Endothelial cell of umbilical vein (primary cell): ENCODE measurements around the gene LAX1. TPM values are rescaled to one million over a fixed set of nuclear protein-coding genes. Genes with fewer than 3 reads are reported as not detected.

Experiments used
- BruUV-seq: library from RNA; stranded (reverse); fragments of 400-500 nt; replicated peaks from 2 replicates; lab custom pipeline; 2021; lab: Mats Ljungman, UMichigan
- CTCF ChIA-PET: fragments of 300-600, 350-600 bp; sonication (Branson Sonifier 250); formaldehyde crosslinking; loops from one replicate; lab custom pipeline; 2021; ENCODE audit warnings: antibody characterized with exemption, inconsistent platforms; lab: Charles Lee
- POLR2A ChIA-PET: fragments of 300-600, 350-600 bp; sonication (Branson Sonifier 250); formaldehyde crosslinking; loops from one replicate; lab custom pipeline; 2021; ENCODE audit warnings: antibody characterized with exemption, inconsistent platforms; lab: Charles Lee
- DNase-seq: peaks from one replicate; pipeline ENCODE4 v3.0.0-alpha.2; 2011; ENCODE audit warnings: low read depth, low spot score
- FAIRE-seq: peaks from 2 replicates; lab custom pipeline; 2011; peaks lifted over from hg19 to GRCh38; lab: Jason Lieb, UNC
- H2AFZ ChIP-seq: 2 replicates; pipeline ENCODE4 v1.6.0; 2012; ENCODE audit warnings: low read depth, low read length, control low read depth, inconsistent platforms
- H3K27ac ChIP-seq: 2 replicates; pipeline ENCODE4 v1.5.1; 2011; ENCODE audit warnings: low read depth, mild to moderate bottlenecking, control low read depth, low read length, moderate library complexity; ENCODE audit not compliant: insufficient read depth
- H3K27me3 ChIP-seq, 2 experiments: 2 replicates each; pipeline versions ENCODE4 v1.6.0 to v1.6.1; 2011; ENCODE audit warnings: low read length in 2 of 2, mixed read lengths in 1 of 2; ENCODE audit not compliant: control insufficient read depth in 2 of 2, insufficient read depth in 2 of 2
- H3K36me3 ChIP-seq, 2 experiments: 2 replicates in 1 of 2; 3 replicates in 1 of 2; pipeline ENCODE4 v1.5.1; 2011; ENCODE audit warnings: low read length in 2 of 2, mild to moderate bottlenecking in 1 of 2, moderate library complexity in 1 of 2; ENCODE audit not compliant: control insufficient read depth in 2 of 2, insufficient read depth in 2 of 2; ENCODE audit errors: extremely low read depth in 1 of 2
- H3K4me1 ChIP-seq: 3 replicates; pipeline ENCODE4 v1.5.1; 2011; ENCODE audit warnings: mild to moderate bottlenecking, low read length; ENCODE audit not compliant: control insufficient read depth, insufficient read depth; ENCODE audit errors: extremely low read depth
- H3K4me2 ChIP-seq: 2 replicates; pipeline ENCODE4 v1.6.1; 2011; ENCODE audit warnings: low read length, control low read depth, mixed read lengths; ENCODE audit not compliant: insufficient read depth
- H3K4me3 ChIP-seq, 3 experiments: fragments of 200-600 bp in 1 of 3; sonication (generic), shearing (Covaris generic) in 1 of 3; replicated peaks in 1 of 3; 2 replicates each; pipeline ENCODE4 v1.5.1; 2011 to 2016; ENCODE audit warnings: control low read depth in 3 of 3, low read length in 3 of 3, mild to moderate bottlenecking in 2 of 3, inconsistent platforms in 1 of 3, low read depth in 1 of 3, moderate library complexity in 1 of 3; ENCODE audit not compliant: insufficient read depth in 1 of 3
- H3K79me2 ChIP-seq: 2 replicates; pipeline ENCODE4 v1.6.0; 2012; ENCODE audit warnings: low read length, inconsistent platforms; ENCODE audit not compliant: control insufficient read depth, insufficient read depth
- H3K9ac ChIP-seq: replicated peaks from 2 replicates; pipeline ENCODE3; 2011; ENCODE audit warnings: low read length, control low read depth; ENCODE audit not compliant: insufficient read depth; ENCODE audit errors: extremely low read depth
- H3K9me1 ChIP-seq: replicated peaks from 3 replicates; pipeline ENCODE4 v1.6.0; 2011; ENCODE audit warnings: mild to moderate bottlenecking, low read length; ENCODE audit not compliant: control insufficient read depth, insufficient read depth; ENCODE audit errors: extremely low read depth
- H3K9me3 ChIP-seq: replicated peaks from 2 replicates; pipeline ENCODE4 v1.5.1; 2012; ENCODE audit warnings: low read length, inconsistent platforms; ENCODE audit not compliant: control insufficient read depth, insufficient read depth
- H4K20me1 ChIP-seq: replicated peaks from 2 replicates; pipeline ENCODE3; 2011; ENCODE audit warnings: mild to moderate bottlenecking, low read length; ENCODE audit not compliant: control insufficient read depth, insufficient read depth; ENCODE audit errors: extremely low read depth
- CTCF ChIP-seq, 2 donors: IDR thresholded peaks; 1 replicate in 1 of 2; 2 replicates in 1 of 2; pipeline ENCODE4 v1.5.1; 2011; ENCODE audit warnings: low read length in 2 of 2, mild to moderate bottlenecking in 2 of 2, moderate library complexity in 2 of 2, control low read depth in 1 of 2, inconsistent platforms in 1 of 2, low read depth in 1 of 2; ENCODE audit not compliant: insufficient read depth in 1 of 2; ENCODE audit errors: extremely low read depth in 1 of 2
- EZH2 ChIP-seq: IDR thresholded peaks from 2 replicates; pipeline ENCODE4 v1.6.1; 2012; ENCODE audit warnings: borderline replicate concordance, low read depth, mild to moderate bottlenecking, moderate library complexity, low read length, inconsistent platforms; ENCODE audit not compliant: severe bottlenecking
- FOS ChIP-seq: IDR thresholded peaks from 2 replicates; pipeline ENCODE4 v1.6.1; 2011; ENCODE audit warnings: mild to moderate bottlenecking, low read length, moderate library complexity, borderline replicate concordance; ENCODE audit not compliant: insufficient read depth
- GATA2 ChIP-seq: IDR thresholded peaks from 2 replicates; pipeline ENCODE4 v1.7.0; 2011; ENCODE audit warnings: low read depth, mild to moderate bottlenecking, moderate library complexity, mixed read lengths, low read length; ENCODE audit not compliant: insufficient read length, insufficient read depth
- JUN ChIP-seq: IDR thresholded peaks from 2 replicates; pipeline ENCODE4 v1.6.1; 2011; ENCODE audit warnings: borderline replicate concordance, low read depth; ENCODE audit not compliant: insufficient read length, insufficient read depth
- MAX ChIP-seq: IDR thresholded peaks from 2 replicates; pipeline ENCODE4 v1.6.1; 2011; ENCODE audit not compliant: insufficient read depth, insufficient read length
- MYC ChIP-seq: IDR thresholded peaks from one replicate; pipeline ENCODE4 v1.6.1; 2011; ENCODE audit warnings: mild to moderate bottlenecking, low read depth, low read length
- POLR2A ChIP-seq: IDR thresholded peaks from 2 replicates; pipeline ENCODE4 v1.6.1; 2012; ENCODE audit warnings: low read depth, mild to moderate bottlenecking, control low read depth, low read length
- POLR2AphosphoS5 ChIP-seq: IDR thresholded peaks from 2 replicates; pipeline ENCODE4 v1.6.1; 2012; ENCODE audit warnings: low read depth, mild to moderate bottlenecking, control low read depth, low read length, moderate library complexity; ENCODE audit not compliant: insufficient read depth
- dilution Hi-C: fragments of 300-500 bp; cut with MboI; formaldehyde crosslinking; loops from one replicate; pipeline ENCODE4 v1.15.0; 2019; ENCODE audit warnings: low sequenced_read_pairs; ENCODE audit not compliant: extremely low pct_ligation_motif_present
- intact Hi-C: fragments of 100-400 bp; cut with micrococcal nuclease; formaldehyde crosslinking; loops from one replicate; pipeline ENCODE4 v1.10.0; 2022
- polyA plus RNA-seq, 4 experiments: library from polyadenylated mRNA; depleted of rRNA in 3 of 4; stranded (reverse) in 3 of 4; unstranded in 1 of 4; fragments of >200 nt; gene quantifications; 2 replicates each; pipeline versions ENCODE4 v1.2.1 to v1.2.3, GENCODE V29; 2011 to 2012; ENCODE audit warnings: missing spikeins in 1 of 4
- total RNA-seq: library from RNA; stranded (reverse); gene quantifications from 2 replicates; pipeline ENCODE4 v1.2.3, GENCODE V29; 2021

The LAX1 gene
- total and polyA plus RNA-seq, 2 donors (not counting 3 experiments of a cell fraction or from before 2014, with no cell fraction given): not detected

- Histone ChIP-seq H3K27ac (no peak overlapping the region), H2AFZ (no peak overlapping the region), H3K4me1 (peaks cover 23% of the 10 kb centered on the region), H3K4me2 (no peak overlapping the region), H3K27me3 (no peaks in the 10 kb centered on the region), H3K4me3 (no peak overlapping the region), H3K9me1 (no peaks in the 10 kb centered on the region), H3K36me3 (peaks cover 14 to 21% of the 10 kb centered on the region in 2 experiments), H3K79me2 (peaks cover 76% of the 10 kb centered on the region), H3K9me3 (no peaks in the 10 kb centered on the region), H3K9ac (no peak overlapping the region), H4K20me1 (peaks cover 29% of the 10 kb centered on the region)
- intact Hi-C loops (loop anchor here (5.0 kb wide), 1 partner anchor 172 kb away; the partner anchor contains the start of gene ATP2B4), dilution Hi-C loops (no loop called here)
- BruUV-seq: no TSS peak
- no peak for FAIRE-seq
- TF ChIP-seq POLR2AphosphoS5 (no peak), GATA2 (no peak), MAX (no peak), POLR2A (no peak), MYC (no peak), EZH2 (no peak), FOS (no peak), CTCF (IDR thresholded peaks at IDR 0.05; ENCODE audit: extremely low read depth in 1 of 2, insufficient read depth in 1 of 2, low read depth in 1 of 2, low read length in 2 of 2) (no peak), JUN (no peak)
- ChIA-PET CTCF (no interaction called here), POLR2A (no interaction called here)
- no peak for DNase-seq
These were observed 34.2 kb downstream of the LAX1 start for GRCh38 chr1:203799157-203799556.
